ENCODE results near the gene WDFY4.

WDFY4 gene

GRCh38 chr10:48731654-48732053, 47.0 kb downstream of the WDFY4 start:
- no peak overlapping the region for H3K4me3 ChIP-seq (ENCODE audit: low read length)
- no peak for TF ChIP-seq CTCF (conservative IDR thresholded peaks at IDR 0.05; ENCODE audit: low read depth, low read length)

GRCh38 chr10:48733329-48733728, 48.7 kb downstream of the WDFY4 start:
- no peak for TF ChIP-seq CTCF (conservative IDR thresholded peaks at IDR 0.05; ENCODE audit: low read depth, low read length)
- DNase-seq (ENCODE audit: low read depth): no peak
- H3K4me3 ChIP-seq (ENCODE audit: low read length): no peak overlapping the region

More at GRCh38 chr10:48731654-48732053, 47.0 kb downstream of the WDFY4 start:
- no peak for DNase-seq (ENCODE audit: low read depth)

- no peak for DNase-seq (ENCODE audit: low read depth)
- H3K4me3 ChIP-seq (ENCODE audit: low read length): no peak overlapping the region
- TF ChIP-seq CTCF (conservative IDR thresholded peaks at IDR 0.05; ENCODE audit: low read depth, low read length): no peak
Observed at GRCh38 chr10:48735836-48736390, 51.2 kb downstream of the WDFY4 start.

GRCh38 chr10:48736596-48736995, 51.9 kb downstream of the WDFY4 start:
- H3K4me3 ChIP-seq (ENCODE audit: low read length): no peak overlapping the region
- no peak for TF ChIP-seq CTCF (conservative IDR thresholded peaks at IDR 0.05; ENCODE audit: low read depth, low read length)
- DNase-seq (ENCODE audit: low read depth): no peak

- DNase-seq (ENCODE audit: low read depth): no peak
- no peak overlapping the region for H3K4me3 ChIP-seq (ENCODE audit: low read length)
- no peak for TF ChIP-seq CTCF (conservative IDR thresholded peaks at IDR 0.05; ENCODE audit: low read depth, low read length)
Observed at GRCh38 chr10:48737886-48738285, 53.2 kb downstream of the WDFY4 start.

- TF ChIP-seq CTCF (conservative IDR thresholded peaks at IDR 0.05; ENCODE audit: low read depth, low read length): no peak
- no peak overlapping the region for H3K4me3 ChIP-seq (ENCODE audit: low read length)
- no peak for DNase-seq (ENCODE audit: low read depth)
Observed at GRCh38 chr10:48739170-48739569, 54.5 kb downstream of the WDFY4 start.

GRCh38 chr10:48740015-48740707, 55.5 kb downstream of the WDFY4 start:
- DNase-seq (ENCODE audit: low read depth): no peak
- H3K4me3 ChIP-seq (ENCODE audit: low read length): no peak overlapping the region
- no peak for TF ChIP-seq CTCF (conservative IDR thresholded peaks at IDR 0.05; ENCODE audit: low read depth, low read length)

Measured in retinal pigment epithelial cell (primary cell).